ENCODE results near the gene MZT2A.
A peak's percentile ranks its signal among the peaks of the same experiment; 100 is the strongest.

The MZT2A gene

DNA sequence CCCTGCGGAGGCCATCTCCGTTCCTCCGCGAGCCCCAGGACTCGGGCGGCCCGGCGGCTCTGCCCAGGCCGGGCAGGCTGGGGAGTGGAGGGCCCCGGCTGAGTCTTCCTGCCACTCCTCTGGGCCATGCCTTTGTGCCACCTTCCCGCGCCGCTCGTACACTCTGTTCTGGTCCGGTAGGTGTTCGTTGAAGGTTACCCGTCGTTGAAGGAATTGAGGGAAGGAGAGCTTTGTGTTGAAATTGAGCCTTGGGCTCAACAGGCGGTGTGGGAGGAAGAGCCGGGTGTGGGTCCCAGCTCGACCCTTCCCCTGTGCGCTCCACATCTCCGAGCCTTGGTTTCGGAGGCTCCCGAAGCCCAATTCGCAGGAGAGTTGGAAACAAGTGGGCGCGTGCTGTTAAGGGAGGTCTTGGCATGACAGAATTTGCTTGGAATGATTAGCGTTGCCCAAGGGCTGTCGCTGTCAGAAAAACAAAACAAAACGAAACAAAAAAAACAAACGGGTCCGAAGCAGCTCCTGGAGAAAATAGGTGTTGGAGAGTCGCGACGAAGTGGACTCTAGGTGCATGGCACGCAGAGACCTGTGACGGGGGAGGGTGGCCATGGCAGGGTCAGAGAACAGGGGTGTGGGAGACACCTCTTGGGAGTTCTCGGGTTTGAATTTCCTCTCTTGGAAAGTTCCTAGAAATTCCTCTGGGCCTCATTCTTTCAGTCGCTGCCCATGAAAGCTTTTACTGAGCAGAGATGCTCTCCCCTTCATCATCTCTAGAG lies 1.2 kb upstream of the MZT2A start:
- TF ChIP-seq, protein P1, sequence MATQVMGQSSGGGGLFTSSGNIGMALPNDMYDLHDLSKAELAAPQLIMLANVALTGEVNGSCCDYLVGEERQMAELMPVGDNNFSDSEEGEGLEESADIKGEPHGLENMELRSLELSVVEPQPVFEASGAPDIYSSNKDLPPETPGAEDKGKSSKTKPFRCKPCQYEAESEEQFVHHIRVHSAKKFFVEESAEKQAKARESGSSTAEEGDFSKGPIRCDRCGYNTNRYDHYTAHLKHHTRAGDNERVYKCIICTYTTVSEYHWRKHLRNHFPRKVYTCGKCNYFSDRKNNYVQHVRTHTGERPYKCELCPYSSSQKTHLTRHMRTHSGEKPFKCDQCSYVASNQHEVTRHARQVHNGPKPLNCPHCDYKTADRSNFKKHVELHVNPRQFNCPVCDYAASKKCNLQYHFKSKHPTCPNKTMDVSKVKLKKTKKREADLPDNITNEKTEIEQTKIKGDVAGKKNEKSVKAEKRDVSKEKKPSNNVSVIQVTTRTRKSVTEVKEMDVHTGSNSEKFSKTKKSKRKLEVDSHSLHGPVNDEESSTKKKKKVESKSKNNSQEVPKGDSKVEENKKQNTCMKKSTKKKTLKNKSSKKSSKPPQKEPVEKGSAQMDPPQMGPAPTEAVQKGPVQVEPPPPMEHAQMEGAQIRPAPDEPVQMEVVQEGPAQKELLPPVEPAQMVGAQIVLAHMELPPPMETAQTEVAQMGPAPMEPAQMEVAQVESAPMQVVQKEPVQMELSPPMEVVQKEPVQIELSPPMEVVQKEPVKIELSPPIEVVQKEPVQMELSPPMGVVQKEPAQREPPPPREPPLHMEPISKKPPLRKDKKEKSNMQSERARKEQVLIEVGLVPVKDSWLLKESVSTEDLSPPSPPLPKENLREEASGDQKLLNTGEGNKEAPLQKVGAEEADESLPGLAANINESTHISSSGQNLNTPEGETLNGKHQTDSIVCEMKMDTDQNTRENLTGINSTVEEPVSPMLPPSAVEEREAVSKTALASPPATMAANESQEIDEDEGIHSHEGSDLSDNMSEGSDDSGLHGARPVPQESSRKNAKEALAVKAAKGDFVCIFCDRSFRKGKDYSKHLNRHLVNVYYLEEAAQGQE (IDR thresholded peaks at IDR 0.05; ENCODE audit: insufficient read depth in 1 of 2, low read depth in 2 of 2, low read length in 2 of 2) = no peak
- no peak for TF ChIP-seq SIN3A (IDR thresholded peaks at IDR 0.05; ENCODE audit: borderline replicate concordance, insufficient read depth, low read length)
- no peak for TF ChIP-seq TAF1 (IDR thresholded peaks at IDR 0.05; ENCODE audit: borderline replicate concordance, insufficient read depth, low read length)
- no peak for TF ChIP-seq POLR2AphosphoS5 (IDR thresholded peaks at IDR 0.05; ENCODE audit: low read depth, low read length)
- no peak for TF ChIP-seq FOXP2 (optimal IDR thresholded peaks at IDR 0.05; ENCODE audit: borderline replicate concordance, extremely low read depth, extremely low read length, insufficient read depth)

DNA sequence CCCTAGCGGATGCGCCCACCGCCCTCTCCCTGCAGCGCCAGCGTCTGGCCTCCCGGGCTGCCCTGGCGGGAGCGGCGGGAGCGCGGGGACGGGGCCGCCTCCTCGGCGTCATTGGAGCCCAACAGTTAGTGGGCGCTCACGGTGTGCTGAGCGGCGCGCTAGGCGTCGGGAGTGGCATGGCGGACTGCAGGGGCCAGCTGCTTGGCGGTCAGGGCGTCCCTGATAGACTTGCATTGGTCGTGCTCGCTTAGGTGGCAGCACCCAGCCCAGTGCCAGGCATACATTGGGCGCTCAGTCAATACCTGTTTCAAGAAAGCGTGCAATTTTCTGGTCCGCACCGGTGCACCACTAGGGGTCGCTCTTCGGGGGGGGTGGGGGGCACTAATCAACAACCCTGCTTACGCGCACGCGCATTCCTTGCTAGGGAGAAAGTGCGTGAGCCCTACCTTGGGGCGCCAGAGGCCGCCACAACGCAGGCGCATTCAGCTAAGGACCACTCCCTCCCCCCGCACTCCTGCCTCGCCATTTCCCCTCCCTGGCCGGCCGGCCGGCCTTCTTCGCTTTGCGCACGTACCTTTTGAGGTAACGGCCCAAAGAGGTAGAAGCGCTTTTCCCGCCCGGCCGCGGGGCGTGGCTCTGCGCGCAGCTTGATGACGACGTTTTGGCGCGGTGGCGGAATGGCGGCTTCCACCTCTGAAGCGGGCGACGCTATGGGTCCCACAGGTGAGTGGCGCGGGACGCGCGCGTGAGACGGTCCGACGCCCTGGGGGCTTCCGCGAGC lies 411 bp upstream of the MZT2A start:
- TF ChIP-seq FOXP2 (optimal IDR thresholded peaks at IDR 0.05; ENCODE audit: borderline replicate concordance, extremely low read depth, extremely low read length, insufficient read depth) (peak; percentile 35), POLR2AphosphoS5 (IDR thresholded peaks at IDR 0.05; ENCODE audit: low read depth, low read length) (peak; percentile 45; the same call in 1 of the 2 replicates), TAF1 (IDR thresholded peaks at IDR 0.05; ENCODE audit: borderline replicate concordance, insufficient read depth, low read length) (no peak), SIN3A (IDR thresholded peaks at IDR 0.05; ENCODE audit: borderline replicate concordance, insufficient read depth, low read length) (0 out of 2 replicates have a peak, but pooled peaks have one; percentile 44)
- TF ChIP-seq, protein P1 (IDR thresholded peaks at IDR 0.05; ENCODE audit: insufficient read depth in 1 of 2, low read depth in 2 of 2, low read length in 2 of 2) = no peak

DNA sequence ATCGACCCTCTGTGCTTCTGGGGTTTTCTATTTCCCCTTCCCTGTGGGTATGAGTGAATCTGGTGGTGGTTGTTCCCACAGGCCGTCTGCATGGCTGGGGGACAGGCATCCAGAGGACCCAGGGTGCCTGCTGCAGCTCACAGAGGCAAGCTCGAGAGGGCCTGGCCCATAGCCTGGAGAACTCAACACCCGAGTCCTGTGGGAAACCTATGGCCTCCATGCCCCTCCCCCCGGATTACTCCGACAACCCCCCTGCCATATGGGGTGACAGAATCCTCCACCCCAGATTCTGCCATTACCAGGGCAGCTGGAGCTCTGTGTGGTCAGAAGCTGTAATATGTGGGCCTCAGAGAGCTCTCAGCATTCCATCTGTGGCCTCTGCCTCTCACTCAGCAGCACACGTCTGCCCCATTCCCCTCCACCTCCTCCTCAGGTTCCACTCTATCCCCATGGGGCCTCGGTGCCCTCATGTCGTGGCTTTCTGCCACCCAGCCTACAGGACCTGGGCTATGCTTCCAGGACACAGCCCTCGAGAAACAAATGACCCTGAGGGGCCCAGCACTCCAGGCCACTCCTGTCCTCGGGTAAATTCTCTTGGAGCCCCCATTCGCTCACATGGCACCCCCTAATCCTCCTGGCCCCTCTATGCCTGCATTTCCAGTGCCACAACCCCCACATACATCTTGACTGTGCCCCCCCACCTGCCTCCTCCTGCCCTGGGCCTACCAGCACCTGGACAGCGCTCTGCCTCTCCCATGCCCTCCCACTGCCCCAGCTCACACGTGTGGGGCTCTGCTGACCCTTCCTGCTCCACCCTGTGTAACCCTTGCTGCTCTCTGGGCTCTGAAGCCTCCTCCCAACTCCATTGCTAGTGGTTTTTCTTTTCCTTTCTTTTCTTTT lies 3.6 kb downstream of the MZT2A start:
- TF ChIP-seq FOXP2 (optimal IDR thresholded peaks at IDR 0.05; ENCODE audit: borderline replicate concordance, extremely low read depth, extremely low read length, insufficient read depth) = no peak
- TF ChIP-seq, protein P1 (IDR thresholded peaks at IDR 0.05; ENCODE audit: insufficient read depth in 1 of 2, low read depth in 2 of 2, low read length in 2 of 2) = peak; percentile 18 to 55; a peak in 1 of 4 replicates
- no peak for TF ChIP-seq SIN3A (IDR thresholded peaks at IDR 0.05; ENCODE audit: borderline replicate concordance, insufficient read depth, low read length)
- TF ChIP-seq POLR2AphosphoS5 (IDR thresholded peaks at IDR 0.05; ENCODE audit: low read depth, low read length) = no peak

DNA sequence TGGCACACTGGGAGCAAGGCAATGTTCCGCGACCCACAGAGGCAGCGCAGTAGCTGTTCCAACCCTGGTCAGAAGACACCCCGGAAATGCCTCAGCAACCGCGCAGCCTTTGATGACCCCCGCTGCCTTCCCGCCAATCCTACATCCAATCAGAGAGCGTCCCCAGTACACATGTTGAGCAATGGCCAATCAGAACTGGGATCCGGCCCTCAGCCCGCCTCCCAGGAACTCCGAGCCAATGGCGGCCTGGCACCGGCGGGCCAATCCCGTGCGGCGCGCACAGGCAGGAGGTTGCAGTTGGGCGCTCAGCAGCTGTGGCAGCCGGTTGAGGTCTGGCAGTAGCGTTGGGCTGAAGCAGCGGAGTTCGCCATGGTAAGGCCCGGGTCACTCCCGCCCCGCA lies 16.4 kb downstream of the MZT2A start, which contains the start of gene TUBA3D:
TUBA3D (plus strand) TSS at position 289 of the 400 bp plus-strand sequence; CDS start at position 370, 81 bp downstream.
- TF ChIP-seq, protein P1 (IDR thresholded peaks at IDR 0.05; ENCODE audit: insufficient read depth in 1 of 2, low read depth in 2 of 2, low read length in 2 of 2) = no peak
- no peak for TF ChIP-seq TAF1 (IDR thresholded peaks at IDR 0.05; ENCODE audit: borderline replicate concordance, insufficient read depth, low read length)
- TF ChIP-seq SIN3A (IDR thresholded peaks at IDR 0.05; ENCODE audit: borderline replicate concordance, insufficient read depth, low read length) = no peak
- no peak for TF ChIP-seq POLR2AphosphoS5 (IDR thresholded peaks at IDR 0.05; ENCODE audit: low read depth, low read length)

Data from PFSK-1 (cell line).